GM19467 (cell line): ENCODE measurements around the gene BTD.

Experiments used
- ATAC-seq: cut with Tn5 transposase; IDR thresholded peaks from one replicate; pipeline ENCODE4 v1.9.1; 2021; ENCODE audit warnings: mild to moderate bottlenecking, moderate library complexity; ENCODE audit not compliant: unreplicated experiment

BTD gene

DNA sequence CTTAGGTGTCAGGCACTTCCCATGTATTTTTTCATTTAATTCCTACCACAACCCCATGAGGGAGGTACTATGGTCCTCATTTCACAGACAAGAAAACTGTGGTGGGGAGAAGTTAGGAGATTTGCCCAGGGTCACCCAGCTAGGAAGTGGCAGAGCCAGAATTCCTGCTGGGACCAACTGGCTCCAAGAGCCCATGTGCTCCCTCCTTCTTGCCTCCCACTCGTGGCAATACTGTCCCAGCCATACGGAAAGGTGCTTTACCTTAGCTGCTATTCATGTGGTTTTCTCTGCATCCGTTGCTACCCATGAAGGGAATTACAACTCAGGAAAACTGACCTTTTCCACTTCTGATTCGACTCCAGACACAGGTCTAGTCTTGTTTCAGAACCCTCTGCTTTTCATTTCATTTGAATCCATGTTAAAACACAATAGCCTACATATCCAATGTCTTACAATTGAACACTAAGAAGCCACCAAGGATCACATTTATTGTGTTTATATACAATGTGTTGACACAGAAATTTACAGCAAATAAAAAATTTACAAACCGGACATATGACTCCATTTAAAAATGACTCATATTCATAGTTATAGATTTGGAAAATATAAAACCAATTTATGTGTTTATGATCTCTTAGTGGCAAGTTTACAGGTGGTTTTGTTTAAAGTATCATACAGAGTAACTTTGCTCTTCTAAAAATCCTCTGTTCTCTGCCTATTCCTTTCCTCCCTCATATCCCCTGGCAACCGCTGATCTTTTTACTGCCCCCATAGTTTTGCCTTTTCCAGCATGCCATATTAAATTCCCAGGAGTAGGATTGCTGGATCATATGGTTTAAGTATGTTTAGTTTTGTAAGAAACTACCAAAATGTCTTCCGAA lies 58.8 kb downstream of the BTD start:
- ATAC-seq: no peak

DNA sequence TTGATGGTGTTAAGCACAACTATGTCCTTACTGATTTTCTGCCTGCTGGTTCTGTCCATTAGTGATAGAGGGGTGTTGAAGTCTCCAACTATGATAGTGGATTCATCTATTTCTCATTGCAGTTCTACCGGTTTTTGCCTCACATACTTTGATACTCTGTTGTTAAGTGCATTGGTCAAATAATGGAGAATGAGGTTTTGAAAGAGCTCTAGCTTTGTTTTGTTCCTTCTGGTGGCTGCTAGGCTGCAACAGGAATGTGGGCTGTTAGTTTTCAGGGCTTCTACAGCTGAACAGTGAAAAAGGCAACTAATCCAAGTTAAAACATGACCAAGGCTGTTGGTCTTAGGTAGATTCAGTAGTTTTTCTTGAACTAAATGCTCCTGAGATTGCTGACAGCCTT lies 62.6 kb downstream of the BTD start:
- ATAC-seq: no peak

DNA sequence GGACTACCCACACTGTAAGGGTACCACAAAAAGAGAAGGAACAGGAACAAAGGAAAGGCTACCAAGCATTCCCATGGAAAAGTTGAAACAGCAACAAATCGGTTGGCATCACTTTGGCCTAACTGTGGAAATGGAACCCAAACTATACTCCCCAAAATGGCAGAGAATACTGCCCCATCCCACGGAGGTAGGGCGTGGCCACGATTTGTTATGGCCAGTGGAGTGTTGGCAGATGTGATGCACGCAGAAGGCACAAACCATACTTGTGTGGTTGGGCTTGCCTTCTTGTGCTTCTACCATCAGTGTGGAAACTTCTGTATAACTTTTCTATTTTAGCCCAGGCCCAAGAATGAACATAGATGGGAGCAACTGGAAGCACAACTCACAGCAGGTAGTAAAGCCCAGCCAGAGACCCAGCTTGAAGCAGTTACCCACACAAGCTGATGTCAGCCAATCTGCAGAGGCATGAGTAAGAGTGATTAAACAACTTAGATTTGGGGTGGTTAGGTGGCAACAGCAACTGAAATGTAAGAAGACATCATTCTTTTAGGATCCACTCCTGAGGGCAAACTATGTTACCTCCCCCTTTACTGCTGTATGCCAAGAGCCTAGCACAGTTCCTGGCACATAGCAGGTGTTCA lies 64.1 kb downstream of the BTD start:
- no peak for ATAC-seq

DNA sequence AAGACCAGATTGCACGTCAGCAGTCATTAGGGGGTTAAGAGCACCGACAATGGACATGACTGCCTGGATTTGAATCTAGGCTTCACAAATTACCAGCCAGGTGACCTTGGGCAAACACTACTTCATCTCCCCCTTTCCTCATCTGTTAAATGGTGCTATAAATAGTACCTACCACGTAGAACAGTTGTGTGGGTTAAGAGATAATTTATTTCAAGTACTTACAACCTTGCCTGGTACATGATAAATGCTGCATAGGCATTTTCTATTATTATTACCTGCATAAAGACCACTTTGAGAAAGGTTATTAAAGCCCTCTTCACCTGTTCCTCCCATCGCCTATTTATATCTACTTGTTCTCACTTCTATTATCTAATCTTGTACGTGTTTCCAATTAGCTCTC lies 64.7 kb downstream of the BTD start:
- ATAC-seq: no peak

DNA sequence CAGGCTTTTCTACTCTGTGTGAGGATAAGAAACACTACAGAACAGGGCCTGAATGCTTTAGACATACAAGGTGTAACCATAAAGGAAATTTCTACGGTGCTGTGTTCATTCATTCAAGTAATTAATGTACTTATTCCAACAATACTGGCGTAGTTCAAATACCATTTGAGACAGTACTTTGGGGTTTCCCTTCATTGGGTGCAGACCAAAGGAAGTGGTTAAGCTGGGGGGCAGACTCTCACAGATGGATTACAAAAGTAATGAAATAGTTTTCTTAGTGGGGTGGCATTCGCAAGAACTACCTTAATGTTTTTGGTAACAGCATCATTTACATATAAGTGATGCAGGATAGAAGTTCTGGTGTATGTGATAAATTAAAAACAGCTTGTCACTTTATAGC lies 65.9 kb downstream of the BTD start:
- no peak for ATAC-seq

DNA sequence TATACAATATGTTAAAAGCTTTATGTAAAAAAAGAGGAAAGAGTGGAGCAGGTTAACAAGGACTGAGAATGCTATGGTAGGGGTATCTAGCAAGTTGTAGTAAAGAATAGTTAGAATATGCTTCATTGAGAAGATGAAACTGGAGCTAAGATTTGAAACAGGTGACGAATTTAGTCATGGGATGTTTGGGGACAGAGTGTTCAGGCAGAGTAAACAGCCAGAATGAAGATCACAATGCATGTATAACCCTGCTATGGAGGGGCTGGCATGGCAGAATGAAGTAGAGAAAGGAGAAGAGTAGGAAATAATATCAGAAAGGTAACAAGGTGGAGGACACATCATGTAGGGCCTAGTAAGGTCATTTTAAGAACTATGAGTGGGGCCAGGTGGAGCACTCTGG lies 72.0 kb downstream of the BTD start:
- no peak for ATAC-seq

DNA sequence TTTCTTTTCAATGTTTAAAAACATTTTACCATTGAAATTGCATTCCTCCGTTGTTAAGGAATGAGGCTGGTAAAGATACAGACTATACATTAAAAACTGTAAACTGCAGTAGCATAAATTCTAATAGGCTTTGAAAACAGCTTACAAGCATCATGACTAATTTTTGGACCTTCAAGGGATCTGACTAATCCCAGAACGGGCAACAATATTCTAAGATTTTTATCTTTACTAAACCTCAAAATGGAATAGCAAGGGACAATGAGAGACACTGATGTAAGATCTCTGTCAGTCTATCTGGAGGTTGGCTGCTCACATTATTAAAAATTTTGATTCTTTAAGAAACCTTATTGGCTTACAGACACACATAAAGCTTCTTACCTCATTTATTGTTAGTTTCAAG lies 74.7 kb downstream of the BTD start:
- ATAC-seq: no peak

DNA sequence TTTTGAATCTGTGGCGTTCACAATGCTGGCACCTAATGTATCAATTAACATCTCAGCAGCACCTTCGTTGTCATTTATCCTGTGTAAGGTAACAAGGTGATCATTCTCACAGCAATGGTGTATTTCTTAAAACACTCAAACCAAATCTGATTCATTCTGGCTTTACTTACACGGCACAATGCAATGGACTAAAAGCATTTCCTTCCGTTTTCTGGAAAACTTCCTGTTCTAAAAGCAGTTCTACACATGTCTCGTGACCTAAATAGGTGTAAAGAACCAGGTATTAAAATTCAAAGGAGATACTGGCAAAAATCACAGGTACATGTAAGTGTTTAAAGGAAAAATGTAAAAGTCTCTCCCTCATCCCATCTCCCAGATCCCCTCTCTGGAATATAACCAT lies 77.8 kb downstream of the BTD start:
- ATAC-seq: no peak

DNA sequence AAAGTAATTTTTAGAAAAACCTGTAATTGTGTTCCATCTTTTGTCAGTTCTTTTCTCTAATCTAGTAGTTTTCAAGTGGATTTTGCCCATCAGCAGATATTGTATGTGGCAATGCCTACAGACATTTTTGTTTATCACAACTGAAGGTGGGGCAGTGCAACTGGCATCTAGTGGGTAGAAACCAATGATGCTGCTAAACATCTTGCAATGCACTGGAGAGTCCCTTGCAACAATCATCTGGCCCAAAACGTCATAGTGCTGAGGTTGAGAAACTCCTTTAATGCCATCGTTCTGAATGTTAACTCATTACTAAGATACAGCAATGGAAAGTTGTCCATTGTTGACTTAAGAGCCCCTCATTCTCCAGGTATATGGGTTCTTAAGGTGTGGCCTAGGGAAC lies 80.1 kb downstream of the BTD start:
- ATAC-seq: no peak

DNA sequence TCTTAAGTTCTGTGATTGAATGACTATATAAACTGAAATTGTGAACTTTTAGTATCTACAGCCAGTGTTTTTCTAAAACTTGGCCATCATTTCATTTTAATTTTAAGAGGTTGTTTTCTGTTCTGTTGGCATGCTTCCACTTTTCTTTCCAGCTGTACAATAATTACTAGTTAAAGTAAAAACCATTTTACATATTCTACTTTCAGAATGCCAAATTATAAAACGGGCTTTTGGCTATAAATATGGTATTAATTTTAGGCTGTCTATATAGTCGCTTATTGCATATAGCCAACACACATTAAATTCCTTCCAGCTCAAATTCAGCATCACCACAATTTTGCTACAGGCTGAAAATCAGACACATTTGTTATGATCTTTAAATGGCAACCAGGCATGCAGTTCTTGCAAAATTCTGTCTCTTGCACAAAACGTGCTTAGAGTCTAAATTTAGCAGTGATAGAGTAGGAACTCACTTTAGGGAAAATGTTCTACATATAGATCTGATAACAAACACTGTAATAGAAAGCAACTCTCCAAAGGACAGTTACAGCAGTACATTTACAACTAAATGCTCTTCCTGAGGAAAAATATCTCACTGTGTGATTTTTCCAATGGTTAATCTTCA lies 81.1 kb downstream of the BTD start:
- ATAC-seq: no peak

DNA sequence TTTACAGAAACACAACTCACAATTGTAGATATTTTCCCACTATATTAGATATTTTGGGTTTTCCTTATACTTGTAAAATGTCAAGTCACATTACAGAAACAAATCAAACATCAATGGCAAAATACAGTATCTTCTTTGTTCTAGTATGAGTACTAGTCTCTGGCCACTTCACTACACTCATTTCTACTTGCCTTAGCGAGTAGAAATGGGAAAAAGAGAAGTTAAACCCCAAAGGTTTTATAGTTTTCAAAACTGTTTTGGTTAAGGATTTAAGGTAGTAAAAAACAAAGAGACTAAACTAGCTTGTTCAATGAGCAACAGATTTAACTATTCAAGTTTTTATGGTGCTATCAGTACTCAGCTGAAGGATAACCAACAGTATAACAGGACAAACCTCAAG lies 81.7 kb downstream of the BTD start:
- no peak for ATAC-seq

DNA sequence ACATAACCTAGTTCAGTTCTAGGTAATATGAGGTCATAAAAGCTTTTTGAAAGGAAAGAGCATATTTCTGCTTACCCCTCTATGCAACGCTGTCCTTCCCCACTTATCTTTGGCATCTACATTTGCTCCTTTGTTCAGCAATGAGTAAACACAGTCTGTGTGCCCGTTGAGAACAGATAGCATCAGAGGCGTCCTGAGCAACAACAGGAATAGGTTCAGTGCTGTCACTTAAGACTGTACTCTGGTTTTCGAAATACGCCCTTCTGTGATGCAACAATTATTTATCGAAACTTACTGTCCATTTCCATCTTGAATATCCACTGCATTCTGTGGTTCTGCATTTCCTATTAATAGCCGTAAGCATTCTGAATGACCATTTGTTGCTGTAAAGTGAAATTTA lies 84.4 kb downstream of the BTD start:
- no peak for ATAC-seq

DNA sequence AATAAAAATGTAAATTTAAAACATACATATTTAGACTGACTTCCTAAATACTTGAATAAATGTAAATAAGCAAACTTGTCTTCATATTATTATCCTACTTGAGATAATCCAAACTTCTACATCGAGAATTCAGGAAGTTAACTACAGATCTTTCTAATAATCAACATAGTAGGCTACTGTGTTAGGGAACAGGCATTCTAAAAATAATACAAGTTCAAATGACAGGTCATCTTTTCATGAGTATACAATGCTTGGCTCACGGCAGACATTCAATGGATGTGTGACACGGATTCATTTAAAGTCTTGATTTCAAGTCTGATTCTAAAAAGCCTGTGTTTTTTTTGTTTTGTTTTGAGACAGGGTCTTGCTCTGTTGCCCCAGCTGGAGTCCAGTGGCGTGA lies 88.7 kb downstream of the BTD start:
- no peak for ATAC-seq

DNA sequence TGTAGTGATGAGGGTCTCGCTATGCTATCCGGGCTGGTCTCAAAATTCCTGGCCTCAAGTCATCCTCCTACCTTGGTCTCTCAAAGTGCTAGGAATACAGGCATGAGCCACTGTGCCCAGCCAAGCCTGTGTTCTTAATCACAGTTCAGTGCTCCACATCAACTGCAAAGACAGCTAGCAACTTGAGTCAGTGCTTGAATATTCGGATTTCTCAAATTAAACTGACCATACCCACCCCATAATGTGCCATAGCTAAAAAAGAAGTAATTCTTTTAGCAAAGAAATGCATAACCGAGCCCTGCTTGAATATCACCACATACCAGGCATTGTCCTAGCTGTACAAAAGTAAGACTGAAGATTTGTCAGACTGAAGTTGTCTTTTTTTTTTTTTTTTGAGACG lies 89.2 kb downstream of the BTD start:
- ATAC-seq: no peak

DNA sequence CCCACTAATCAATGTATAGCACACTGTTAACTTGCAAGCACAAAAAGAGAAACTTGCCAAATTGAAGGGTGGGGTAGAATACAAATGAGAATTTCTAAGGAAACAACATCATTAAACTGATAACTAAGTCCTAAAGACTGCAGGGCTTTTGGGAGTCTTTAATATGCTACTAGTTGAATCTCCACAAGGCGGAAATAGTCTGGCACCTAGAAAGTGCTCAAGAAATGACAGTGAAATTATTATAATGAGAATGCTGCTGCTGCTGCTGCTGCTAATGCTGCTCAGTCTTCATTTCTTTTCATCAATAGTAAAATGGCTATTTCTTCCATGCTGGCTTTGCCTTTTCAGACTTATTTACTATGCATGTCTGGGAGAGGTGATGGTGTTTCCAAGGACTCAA lies 91.8 kb downstream of the BTD start:
- no peak for ATAC-seq

DNA sequence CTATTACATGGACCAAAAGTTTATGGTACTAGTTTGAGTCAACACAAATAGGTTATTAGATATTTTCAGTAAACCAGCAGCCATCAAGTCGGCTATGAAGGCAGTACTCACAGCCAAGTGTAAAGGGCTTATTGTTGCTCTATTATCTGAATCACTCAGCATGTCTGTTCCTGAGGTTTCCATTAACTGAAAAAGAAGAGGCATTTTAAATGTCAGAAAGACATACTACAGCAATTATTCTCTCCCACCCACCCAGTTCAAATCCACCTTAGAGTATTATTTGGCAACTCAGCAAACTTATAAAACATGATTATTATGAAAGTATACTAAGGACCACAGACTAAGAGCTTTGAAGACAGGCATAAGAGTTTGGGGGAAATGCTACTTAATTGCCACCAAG lies 93.1 kb downstream of the BTD start:
- no peak for ATAC-seq
